ENCODE data around the gene TMEM82. TPM values are rescaled to one million over a fixed set of nuclear protein-coding genes. Genes with fewer than 3 reads are reported as not detected.
"Not testable (repeated sequence)": the region's sequence is repeated elsewhere in the genome, so short reads cannot be mapped to it uniquely, and the experiment has no call there.

TMEM82 gene
- under 1 TPM in 1 of 9 donors, not detected in 8; 0.14 TPM for total RNA-seq
- polyA plus RNA-seq: not detected
- long read RNA-seq, donor 1: 0 reads
- long read RNA-seq, donor 2: 0 reads
- long read RNA-seq, donor 3: 0 reads
- long read RNA-seq, donor 4: 0 reads
- long read RNA-seq, donor 5: 0 reads
- long read RNA-seq, donor 6: 0 reads
- long read RNA-seq, donor 7: 0 reads
- long read RNA-seq, donor 8: 0 reads
- long read RNA-seq, donor 9: 0 reads
- long read RNA-seq, donor 10: 0 reads

GRCh38 chr1:15742339-15742801 is at the start of gene TMEM82:
TMEM82 (plus strand) TSS chr1:15742499; CDS start chr1:15742560, 61 bp downstream.
- Histone ChIP-seq H3K27me3 (no peaks in the 10 kb centered on the region), H3K9me3 (replicated peaks in 1 of 3) (no peaks in the 10 kb centered on the region), H3K27ac (no peak within 1 kb of the TSS), H3K4me1 (replicated peaks in 1 of 2) (peaks cover 0 to 12% of the 10 kb centered on the region in 2 donors), H3K4me3 (no peak within 1 kb of the TSS), H3K36me3 (replicated peaks in 1 of 2) (no peaks in the 10 kb centered on the region)
- peak in 1 of 7 donors; percentile 28 for DNase-seq
- WGBS, 4 donors: 34 to 41% (median 40%) methylated on average over 11 to 14 of the region's 14 CpGs
- intact Hi-C loops (cut with DNase I): loop anchor here in 1 of 2 donors (2.0 kb wide), 1 partner anchor 150 kb away; no protein-coding TSS in a partner anchor
- TF ChIP-seq POLR2A (IDR thresholded peaks at IDR 0.05): no peak
- no peak for TF ChIP-seq CTCF (IDR thresholded peaks at IDR 0.05)

- Histone ChIP-seq H3K9me3 (replicated peaks in 1 of 3) (no peaks in the 10 kb centered on the region), H3K4me3 (no peak overlapping the region), H3K27me3 (no peaks in the 10 kb centered on the region), H3K27ac (no peak overlapping the region), H3K4me1 (replicated peaks in 1 of 2) (peaks cover 5 to 36% of the 10 kb centered on the region in 2 donors), H3K36me3 (replicated peaks in 1 of 2) (peaks cover 0 to 6% of the 10 kb centered on the region in 2 donors)
- 76 to 90% (median 87%) methylated on average over 5 of the region's 5 CpGs for WGBS, 4 donors
- DNase-seq: no peak
- TF ChIP-seq POLR2A (IDR thresholded peaks at IDR 0.05): no peak
- TF ChIP-seq CTCF (IDR thresholded peaks at IDR 0.05): no peak
- intact Hi-C loops (cut with DNase I): no loop called here
These were observed 48.9 kb upstream of the TMEM82 start for GRCh38 chr1:15693371-15693770.

- no peaks in the 10 kb centered on the region for H3K9me3 ChIP-seq (replicated peaks in 1 of 3)
- peaks cover 0 to 6% of the 10 kb centered on the region in 2 donors for H3K36me3 ChIP-seq (replicated peaks in 1 of 2)
- peak overlapping the region in 3 of 5 donors; percentile 24 to 71 (median 63) for H3K27ac ChIP-seq
- H3K4me3 ChIP-seq: no peak overlapping the region
- TF ChIP-seq POLR2A (IDR thresholded peaks at IDR 0.05): no peak
- no peak for TF ChIP-seq CTCF (IDR thresholded peaks at IDR 0.05)
- peak in 1 of 7 donors; percentile 51 for DNase-seq
- 49 to 71% (median 59%) methylated on average over 10 of the region's 10 CpGs for WGBS, 4 donors
- intact Hi-C loops (cut with DNase I): no loop called here
- H3K4me1 ChIP-seq (replicated peaks in 1 of 2): peaks cover 0 to 34% of the 10 kb centered on the region in 2 donors
- no peaks in the 10 kb centered on the region for H3K27me3 ChIP-seq
These were observed 45.3 kb upstream of the TMEM82 start for GRCh38 chr1:15696956-15697521.

DNA sequence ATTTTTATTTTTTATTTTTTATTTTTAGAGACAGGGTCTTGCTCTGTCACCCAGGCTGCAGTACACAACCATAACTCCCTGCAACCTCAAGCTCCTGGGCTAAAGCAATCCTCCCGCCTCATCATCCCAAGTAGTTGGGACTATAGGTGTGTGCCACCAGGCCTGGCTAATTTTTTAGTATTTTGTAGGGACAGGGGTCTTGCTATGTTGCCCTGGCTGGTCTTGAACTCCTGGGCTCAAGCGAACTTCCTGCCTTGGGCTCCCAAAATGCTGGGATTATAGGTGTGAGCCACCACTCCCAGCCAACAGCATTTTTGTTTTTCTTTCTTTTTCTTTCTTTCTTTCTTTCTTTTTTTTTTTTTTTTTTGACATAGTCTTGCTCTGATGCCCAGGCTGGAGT is 44.1 kb upstream of the TMEM82 start:
- H3K4me3 ChIP-seq: no peak overlapping the region
- peaks cover 0 to 6% of the 10 kb centered on the region in 2 donors for H3K36me3 ChIP-seq (replicated peaks in 1 of 2)
- 90 to 100% (median 96%) methylated on average over 2 of the region's 2 CpGs for WGBS, 4 donors
- no peak for DNase-seq
- no peak overlapping the region for H3K27ac ChIP-seq
- peaks cover 5 to 39% of the 10 kb centered on the region in 2 donors for H3K4me1 ChIP-seq (replicated peaks in 1 of 2)
- intact Hi-C loops (cut with DNase I): no loop called here
- TF ChIP-seq POLR2A (IDR thresholded peaks at IDR 0.05) (no peak), CTCF (IDR thresholded peaks at IDR 0.05) (no peak)
- H3K27me3 ChIP-seq: no peaks in the 10 kb centered on the region
- H3K9me3 ChIP-seq (replicated peaks in 1 of 3): no peaks in the 10 kb centered on the region

DNA sequence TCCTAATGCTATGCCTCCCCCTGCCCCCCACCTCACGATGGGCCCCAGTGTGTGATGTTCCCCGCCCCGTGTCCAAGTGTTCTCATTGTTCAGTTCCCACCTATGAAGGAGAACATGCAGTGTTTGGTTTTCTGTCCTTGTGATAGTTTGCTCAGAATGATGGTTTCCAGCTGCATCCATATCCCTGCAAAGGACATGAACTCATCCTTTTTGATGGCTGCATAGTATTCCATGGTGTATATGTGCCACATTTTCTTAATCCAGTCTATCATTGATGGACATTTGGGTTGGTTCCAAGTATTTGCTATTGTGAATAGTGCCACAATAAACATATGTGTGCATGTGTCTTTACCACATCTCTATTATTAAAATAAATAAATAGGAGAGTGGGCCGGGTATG is 43.0 kb upstream of the TMEM82 start:
- H3K4me1 ChIP-seq (replicated peaks in 1 of 2): peaks cover 16 to 50% of the 10 kb centered on the region in 2 donors
- H3K27ac ChIP-seq; H3K27me3 ChIP-seq; DNase-seq; intact Hi-C loops (cut with DNase I); H3K9me3 ChIP-seq (replicated peaks in 1 of 3); H3K4me3 ChIP-seq; H3K36me3 ChIP-seq (replicated peaks in 1 of 2): not testable (repeated sequence)
- WGBS, 4 donors: 93 to 97% (median 96%) methylated on average over 4 of the region's 4 CpGs
